Measurements from ENCODE around the gene HGF.

Gene HGF

DNA sequence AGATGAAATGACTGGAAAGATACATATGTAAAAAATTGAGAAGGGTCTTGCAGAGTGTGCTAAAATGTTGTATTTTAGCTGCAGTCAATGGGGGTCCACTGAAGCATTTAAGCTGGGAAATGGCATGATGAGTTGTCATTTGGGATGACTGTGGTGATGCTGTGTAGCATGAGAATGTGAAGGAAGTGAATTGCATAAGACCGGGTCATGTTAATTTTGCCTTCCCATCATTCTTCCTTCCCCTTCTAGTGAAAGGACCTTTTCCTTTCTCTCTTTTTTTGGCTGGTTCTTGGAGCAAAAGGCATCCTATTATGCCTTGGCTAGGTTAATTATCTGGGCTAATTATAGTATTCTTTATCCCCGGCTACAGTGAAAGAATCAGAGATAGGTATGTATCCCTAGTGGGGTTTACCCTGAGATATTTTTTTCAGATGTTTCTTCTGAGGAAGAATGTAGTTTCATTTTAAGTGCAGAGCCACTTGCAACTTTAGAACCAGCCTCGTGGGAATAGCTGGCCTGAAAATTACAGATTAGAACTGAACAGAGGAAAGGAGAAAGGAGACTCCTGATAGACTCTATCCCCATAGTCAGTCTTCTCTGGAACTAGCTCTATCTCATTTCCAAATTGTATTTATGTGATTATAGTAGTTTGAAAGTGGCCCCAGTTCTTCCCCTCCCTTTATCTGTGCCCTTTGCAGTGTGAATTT lies 93.6 kb downstream of the HGF start:
- no peak for DNase-seq

DNA sequence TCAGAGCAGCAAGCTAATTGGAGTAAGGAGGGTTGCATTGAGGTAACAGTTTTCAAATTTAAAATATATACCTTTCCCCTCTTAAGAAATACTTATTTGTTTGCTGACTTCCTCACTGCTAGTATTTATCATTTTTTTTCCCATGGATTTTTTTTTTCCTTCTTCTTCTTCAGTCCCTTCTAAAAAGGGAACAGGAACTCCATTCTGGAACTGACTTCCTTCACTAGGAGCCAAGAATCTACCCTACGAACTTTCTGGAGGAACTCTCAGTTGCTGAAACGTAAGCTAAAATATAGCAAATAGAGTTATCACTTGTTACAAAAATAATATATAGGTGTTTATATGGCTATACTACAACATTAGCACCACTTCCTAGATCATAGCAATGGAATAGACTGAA lies 95.4 kb downstream of the HGF start:
- DNase-seq, result no peak

DNA sequence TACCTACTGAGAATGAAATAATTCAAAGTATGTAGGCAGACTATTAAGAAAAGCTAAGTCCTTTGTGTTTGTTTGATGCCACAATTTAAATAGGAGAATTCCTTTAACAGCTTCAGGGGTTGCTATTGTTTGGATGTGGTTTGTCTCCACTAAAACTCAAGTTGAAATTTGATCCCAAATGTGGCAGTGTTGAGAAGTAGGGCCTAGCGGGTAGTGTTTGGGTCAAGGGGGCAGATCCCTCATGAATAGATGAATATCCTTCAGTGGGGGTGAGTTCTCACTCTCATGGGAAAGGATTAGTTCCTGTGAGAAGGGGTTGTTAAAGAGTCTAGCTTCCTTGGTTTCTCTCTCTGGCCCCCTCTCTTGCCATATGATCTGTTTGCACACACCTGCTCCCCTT lies 97.0 kb downstream of the HGF start:
- DNase-seq, result no peak

DNA sequence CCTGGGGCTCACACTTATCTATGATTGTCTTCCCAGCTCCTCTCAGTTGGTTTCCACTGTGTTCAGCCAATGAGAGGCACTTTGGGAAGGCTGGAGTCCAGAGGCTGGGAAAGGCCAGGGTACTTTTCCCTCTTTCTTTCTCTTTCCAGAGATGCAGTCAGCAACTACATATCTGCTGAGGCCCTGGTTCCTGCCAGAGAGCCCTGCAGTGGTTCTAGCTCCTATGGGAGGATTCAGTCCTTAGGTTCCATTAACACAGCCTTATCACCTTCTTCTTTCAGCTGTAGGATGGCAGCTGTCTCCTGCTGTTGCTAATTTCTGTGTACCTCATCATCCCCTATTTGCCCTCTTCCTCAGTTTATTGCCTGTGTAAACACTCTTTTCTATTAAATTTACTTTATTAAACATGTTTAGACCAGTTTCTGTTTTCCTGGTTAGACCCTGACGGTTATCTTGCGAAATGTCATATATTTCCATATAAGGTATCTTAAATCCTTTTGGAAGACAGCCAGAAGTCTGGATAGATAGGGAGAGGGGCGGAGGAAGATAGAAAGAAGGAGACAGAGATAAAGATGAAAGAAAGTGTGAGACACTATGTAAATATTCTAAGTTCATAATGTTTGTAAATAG lies 100.3 kb downstream of the HGF start:
- no peak for DNase-seq

DNA sequence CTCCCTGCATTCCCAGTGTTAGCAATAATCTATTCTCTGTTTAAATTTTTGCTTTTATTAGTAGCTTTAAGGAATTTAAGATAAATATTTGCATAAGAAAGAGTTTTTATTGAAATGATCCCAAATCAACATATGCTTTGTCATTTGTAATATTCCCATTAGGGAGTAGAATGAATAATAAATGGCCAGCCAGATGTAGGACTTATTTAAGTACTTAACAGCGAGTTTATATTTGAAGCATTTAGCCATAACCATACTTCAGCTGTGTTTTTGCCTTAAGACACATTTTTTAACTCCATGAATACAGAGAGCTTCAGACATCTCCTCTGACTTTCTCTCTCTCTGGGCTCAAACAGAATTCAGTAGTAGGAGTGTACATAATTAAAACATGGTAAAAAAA lies 103.6 kb downstream of the HGF start:
- DNase-seq, result no peak

DNA sequence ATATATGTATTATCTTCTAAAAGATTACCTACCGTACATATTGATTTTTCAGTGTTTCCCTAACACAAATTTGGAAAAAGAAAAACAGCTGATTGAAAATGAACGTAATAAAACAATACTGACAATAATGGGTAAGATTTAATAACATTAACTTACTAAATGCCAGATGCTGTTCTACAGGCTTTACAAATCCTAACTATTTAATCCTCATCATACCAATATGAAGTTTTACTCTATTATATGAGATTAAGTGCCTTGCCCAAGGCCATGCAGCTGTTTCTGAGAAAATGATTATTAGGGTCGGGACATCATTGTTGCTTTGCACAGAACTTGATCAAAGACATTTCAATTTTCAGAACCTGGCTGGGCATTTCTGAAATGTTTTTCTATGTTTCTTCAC lies 104.6 kb downstream of the HGF start:
- DNase-seq, result no peak

DNA sequence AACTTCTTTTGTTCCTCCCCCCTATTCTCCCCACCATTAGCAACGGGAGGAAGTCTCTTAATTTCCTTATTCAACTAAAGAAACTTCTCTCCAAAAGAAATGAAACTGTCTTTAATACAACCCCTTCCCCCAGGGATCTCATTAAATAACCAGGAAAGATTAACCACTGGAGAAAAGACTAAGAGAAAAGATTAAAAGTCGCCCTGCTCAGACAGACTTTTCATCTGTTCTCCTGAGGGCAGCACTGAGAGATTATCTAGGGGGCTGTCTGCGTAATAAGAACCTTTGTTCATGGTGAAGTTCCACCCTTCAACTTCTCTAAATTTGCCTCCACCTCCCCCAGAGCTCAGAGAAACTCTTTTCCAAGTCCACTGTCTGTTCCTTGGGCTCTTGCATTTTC lies 105.5 kb downstream of the HGF start:
- DNase-seq, result no peak

DNA sequence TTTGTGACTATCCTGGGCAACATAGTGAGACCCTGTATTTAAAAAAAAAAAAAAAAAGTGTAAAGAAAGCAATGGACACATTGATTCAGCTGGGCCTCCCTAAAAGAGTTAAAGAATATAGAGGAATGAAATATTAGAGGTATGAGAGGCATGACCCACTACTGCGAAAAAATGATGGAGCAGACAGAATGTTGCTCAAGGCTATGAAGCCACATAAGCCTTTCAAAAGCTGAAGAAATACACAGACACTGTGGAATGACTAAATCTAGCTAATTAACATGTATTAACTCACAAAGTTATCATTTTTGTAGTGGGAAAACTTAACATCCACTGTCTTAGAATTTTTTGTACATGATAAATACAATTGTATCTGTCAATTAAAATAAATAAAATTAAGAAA lies 107.3 kb downstream of the HGF start:
- DNase-seq, result no peak

DNA sequence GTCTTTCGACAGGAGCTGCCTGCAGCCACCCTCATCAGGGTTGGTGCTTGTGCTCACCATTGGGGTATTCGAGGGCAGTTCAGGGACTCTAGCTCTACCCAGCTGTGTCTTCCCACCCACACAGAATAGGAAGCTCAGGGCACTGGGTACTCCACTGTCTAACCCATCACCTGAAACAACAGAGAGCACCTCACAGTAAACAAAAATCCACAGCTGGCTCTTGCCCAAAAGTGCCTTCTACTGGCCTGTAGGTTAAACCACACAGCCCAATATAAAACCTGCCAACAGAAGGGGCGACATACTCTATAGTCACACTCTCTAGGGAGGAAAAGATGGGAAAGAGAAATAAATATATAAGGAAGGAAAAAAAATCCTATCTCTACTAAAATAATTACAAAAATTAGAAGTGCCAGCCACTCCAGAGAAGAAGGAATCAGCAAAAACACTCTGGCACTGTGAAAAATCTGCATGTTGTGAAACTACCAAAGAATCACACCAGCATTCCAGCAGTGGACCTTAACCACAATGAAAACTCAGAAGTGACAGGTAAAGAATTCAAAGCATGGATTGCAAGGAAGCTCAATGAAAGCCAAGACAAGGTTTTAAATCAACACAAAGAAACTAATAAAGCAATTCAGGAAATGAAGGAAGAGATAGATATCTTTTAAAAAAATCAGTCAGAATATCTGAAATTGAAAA lies 110.0 kb downstream of the HGF start:
- DNase-seq, result no peak

DNA sequence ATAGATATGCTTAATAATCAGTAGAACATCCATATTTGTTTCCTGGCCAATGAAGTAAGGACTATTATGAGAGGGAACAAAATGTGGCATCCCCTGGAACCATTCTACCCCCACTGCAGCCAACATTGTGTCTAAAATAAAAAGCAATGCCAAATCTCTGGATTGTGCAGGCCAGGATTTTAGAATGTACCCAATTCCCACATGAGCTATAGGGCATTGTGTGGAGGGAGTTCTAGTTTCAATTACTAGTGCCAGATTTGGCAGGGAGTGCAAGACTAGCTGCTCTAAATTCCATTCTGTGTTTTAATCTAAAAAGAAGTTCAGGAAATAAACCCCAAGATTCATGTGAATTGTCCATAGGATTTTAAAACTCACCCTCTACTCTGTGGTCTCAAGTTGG lies 112.3 kb downstream of the HGF start:
- no peak for DNase-seq

DNA sequence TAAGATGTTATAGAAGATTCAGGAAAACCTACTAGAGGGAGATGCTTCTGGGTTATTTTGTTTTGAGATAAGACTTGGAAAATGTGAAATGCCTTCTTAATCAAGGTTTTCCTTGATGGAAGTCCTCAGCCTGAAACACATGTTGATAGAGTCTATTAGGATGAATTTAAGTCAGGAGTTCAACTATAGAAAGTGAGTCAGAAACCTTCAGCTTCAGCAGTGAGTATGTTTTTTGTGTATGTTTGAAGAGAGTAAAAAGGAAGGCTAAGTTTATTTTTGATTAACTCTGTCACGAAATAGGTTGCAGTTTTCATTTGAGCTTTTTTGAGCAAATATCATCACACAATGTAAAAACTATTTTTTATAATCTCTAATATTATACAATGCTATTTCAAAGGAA lies 114.6 kb downstream of the HGF start:
- no peak for DNase-seq

DNA sequence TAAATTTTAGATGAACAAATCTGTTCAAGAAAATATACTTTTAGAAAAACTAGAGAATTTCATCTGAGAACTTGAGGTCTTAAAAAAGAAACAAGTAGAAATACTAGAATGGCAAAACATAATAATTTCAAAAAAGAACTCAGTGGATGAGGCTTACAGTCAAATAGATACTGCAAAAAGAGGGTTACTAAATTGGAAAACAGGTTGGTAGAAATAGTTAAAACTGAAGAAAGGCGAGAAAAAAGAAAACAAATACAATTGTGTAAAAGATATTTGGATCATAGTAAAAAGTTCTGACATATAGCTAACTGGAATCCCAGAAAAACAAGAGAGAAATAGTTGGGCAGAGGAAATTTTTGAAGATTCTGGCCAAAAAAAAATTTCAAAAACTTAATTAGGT lies 117.6 kb downstream of the HGF start:
- no peak for DNase-seq

Data from NCI-H345 (cell line).